Measurements from ENCODE around the gene MACROD2.
"Not testable (repeated sequence)": the region's sequence is repeated elsewhere in the genome, so short reads cannot be mapped to it uniquely, and the experiment has no call there.

Gene MACROD2

DNA sequence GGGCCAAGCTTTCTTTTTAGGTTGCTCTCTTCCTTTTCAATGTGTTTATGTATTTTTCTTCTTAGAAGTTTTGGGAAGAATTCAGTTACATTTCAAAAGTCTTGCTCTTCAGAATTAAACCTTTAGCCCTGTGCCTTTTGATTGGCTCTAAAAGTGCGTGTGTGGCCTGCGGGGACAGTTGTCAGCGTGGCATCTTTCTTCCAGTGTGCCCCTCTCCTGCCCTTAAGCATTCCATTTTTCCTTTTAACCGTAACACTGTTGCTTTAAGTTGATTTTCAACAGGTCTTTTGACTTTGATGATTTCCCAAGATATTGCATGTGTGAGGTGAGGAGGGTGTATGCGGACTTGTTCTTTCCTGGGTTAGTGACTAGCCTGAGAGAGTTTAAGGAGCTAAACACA, 1341.2 kb downstream of the MACROD2 start:
- DNase-seq = no peak

DNA sequence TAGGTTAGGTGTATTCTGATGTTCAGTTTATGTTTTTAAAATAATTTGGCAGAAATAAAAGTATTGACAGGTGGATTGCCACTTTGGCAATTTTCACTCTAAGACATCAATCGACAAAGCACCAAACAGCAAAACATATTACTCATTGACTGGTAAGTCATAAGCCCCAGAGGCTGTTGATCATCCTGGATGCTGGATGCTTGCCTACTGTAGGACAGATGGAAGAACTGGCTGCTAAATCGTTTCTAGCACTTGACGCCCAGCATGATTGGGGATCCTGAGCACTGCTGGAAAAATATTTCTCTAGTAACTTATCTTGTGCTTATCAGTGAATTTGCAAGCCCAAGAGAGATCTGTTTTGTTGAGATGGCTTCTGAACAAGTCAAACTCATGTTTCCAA, 1343.9 kb downstream of the MACROD2 start:
- no peak for DNase-seq

DNA sequence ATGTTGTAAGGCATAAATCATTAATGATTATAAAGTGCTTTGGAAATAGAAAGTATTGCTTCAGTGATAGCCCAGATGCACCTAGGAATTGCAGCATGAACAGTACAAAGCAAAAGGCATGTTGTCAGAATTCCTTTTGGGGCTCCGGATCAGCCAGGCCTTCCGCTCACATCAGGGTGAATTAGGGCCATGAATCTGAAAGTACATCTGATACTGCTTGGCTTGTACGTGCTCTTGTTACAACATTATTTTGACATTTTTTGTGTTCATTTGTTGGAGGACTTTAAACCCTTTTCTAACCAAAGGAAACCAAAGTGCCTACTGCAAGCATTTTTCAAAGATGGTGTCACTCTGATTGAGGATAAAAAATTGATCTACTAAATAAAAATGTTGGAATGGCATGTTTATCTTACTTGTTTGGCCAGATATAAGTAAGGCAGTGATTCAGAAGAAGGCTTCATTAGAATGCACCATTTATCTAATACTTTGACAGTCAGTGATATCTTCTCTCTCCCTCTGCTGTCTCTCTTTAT, 1347.7 kb downstream of the MACROD2 start:
- DNase-seq = no peak

DNA sequence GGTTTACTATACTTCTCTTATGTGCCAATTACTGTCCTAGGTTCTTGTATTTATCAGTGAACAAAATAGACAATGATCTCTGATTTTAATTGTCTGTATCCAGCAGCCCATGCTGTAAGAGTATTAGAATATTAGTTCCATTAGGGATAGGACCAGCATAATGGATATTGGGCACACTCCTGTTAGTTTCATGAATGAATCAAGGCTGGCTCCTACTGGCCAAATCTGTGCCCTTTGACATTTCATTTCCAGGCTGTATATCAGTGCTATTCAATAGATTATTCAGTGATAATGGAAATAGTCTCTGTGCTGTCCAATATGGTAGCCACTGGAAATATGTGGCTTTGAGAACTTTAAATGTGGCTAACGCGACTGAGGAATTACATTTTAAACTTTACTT, 1350.0 kb downstream of the MACROD2 start:
- peak in 2 of 3 donors; percentile 0 to 14 for DNase-seq

DNA sequence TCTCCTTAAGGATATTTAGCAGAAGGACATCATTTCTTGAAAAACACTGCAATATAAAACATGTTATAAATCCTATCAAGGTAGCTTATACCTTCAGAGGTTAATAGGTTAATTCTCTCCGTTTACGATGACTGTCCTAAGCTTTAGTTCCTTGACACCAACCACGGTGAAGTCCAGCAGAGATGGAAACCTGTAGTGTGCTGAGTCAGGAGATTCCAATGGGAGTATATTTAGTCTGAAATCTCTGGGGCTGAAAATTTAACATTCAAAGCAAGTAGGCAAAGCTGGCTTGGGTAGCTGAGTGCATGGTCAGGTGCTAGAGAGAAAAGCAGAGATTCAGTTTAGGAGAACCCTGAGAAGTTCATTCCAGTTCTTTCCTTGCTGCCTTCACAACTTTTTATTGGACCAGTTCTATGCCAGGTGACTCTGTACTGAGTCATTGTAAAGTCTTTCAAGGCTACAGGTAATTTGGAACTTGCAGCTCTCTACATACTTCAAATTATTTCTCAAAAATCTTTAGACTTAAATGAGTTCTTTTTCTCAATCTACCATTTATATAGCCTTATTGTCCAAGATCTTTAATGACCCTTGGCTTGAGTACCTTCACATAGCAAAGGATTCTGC, 1351.5 kb downstream of the MACROD2 start:
- DNase-seq = no peak

DNA sequence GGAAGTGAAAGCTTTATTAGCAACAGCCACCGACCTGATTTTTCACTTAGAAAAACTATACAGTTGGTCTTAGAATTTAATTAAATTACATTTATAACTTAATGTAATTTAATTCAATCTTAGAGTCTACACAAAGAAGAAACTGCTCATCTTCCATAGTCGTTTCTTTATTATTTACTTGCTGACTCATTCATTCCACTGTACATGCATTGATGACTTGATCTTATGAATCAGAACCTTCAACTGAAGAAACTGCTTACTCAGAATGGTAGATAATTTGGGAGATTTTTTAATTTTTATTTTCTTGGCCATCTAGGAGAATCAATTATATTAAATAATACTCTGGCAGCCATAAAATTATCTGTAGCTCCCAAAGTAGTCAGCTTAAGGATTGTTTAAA, 1363.7 kb downstream of the MACROD2 start:
- DNase-seq = no peak

DNA sequence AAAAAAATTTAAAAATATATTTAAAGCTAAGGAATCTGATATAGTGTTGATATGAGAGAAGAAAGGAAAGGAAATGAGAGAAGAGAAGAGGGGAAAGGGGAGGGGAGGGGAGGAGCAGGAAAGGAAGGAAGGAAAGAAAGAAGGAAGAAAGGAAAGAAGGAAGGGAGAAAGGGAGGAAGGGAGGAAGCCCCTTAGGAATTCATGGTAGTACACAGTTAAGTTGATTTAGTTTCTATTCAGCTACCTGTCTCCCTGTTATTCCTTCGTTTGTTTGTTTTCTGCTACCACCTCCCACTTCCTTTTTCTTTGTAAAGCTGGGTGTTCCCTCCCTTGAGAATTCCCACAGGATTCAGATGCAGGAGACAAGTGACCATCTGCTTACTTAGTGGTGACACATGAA, 1367.5 kb downstream of the MACROD2 start:
- no peak for DNase-seq

DNA sequence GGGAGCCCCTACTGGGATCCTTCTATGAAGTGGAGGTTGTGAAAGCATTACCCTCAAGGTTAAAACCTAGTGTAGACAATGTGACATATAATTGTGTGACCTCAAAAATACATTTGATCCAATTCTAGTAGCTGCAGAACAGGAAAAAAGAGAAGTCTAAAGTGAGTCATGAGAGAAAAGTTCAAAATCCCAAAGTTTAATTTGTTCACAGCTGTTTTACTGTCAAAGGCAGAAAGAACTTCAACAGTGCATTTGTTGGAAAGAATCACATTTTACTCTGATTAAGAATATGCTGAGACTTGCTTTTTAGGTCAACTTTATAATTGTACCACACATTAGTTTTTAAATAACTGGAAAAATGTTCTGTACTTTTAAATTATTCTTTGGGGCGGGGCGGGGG, 1369.5 kb downstream of the MACROD2 start:
- DNase-seq = no peak

DNA sequence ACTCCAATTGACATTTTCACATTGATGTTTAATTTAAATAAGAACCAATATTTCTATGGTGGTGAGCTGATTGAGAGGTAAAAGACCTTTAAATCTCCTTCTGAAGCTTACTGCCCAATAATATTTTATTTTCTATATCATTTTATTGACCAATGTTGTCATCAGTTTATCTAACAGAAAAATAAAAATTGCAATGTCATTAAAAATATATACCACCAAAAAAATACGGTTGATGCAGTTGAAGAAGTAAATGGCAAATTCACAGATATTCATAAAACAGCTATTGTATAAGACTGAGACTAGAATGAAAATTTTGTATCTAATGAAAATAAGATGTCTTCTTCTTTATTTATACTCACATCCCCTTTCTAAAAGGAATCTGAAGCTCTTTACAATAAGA, 1375.1 kb downstream of the MACROD2 start:
- DNase-seq = no peak

DNA sequence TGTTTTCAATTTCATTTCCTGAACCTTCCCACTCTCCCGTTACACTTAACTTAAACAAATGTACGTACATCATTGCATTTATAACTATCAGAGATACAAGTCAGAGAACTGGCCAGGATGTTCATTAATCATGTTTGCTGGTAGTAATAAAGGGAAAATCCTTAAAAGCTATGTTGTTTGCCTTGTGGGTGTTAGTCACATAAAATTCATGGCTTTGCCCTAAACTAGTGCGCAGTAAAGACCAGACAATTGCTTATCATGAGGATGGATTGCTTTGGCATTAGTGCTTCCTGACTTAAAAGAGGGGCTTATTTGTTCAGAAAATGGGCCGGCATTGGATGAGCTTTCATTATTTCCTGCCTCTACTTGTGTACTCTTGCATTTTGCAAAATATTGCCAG, 1379.4 kb downstream of the MACROD2 start:
- DNase-seq = no peak

DNA sequence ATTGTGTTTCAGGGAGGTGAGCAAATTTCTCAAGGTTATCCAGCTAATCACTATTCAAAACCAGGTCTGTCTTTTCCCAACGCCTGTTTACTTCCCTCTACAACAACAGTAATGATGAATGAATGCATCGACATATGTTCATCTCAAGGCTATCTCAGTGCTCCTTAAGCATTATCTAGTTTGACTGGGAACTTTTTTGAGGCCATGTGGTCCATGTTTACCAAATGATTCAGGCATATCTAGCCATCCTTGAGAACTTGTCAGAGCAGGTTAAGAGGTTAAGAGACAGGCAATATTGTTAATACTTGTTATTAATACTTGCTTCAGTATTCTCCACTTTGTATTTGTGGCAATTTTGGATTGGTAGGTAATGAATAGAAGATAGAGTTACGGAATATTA, 1380.5 kb downstream of the MACROD2 start:
- DNase-seq = no peak

DNA sequence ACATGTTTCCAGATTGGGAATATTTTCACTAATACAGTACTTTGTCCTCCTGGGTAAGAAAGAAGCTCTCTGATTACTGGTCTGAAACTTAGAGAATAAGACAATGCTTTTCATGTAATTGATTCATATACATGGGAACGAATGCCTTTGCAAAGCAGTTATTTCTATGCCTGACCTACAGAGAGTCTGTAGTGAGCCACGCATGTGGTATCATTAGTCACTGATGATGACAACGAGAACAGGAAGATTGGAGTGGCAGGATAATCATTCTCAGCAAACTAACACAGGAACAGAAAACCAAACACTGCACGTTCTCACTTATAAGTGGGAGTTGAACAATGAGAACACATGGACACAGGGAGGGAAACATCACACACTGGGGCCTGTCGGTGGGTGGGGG, 1382.3 kb downstream of the MACROD2 start:
- not testable (repeated sequence) for DNase-seq

DNA sequence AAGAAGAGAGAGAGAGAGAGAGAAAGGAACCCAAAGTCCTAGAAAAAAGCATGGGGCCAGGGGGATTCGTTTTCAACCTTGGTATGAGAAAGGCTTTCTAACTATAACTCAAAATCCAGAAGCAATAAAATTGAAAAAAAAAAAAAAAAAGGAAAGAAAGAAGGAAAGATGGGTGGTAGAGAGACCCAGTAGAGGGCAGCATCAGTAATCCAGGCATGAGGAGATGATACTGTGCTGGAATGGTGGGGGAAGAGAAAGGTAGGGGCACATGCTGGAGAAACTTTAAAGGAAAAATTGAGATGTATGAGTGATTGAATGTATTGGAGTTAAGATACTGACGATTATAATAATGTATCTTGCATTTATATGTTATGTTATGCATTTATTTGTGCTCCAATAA, 1382.8 kb downstream of the MACROD2 start:
- DNase-seq = no peak

DNA sequence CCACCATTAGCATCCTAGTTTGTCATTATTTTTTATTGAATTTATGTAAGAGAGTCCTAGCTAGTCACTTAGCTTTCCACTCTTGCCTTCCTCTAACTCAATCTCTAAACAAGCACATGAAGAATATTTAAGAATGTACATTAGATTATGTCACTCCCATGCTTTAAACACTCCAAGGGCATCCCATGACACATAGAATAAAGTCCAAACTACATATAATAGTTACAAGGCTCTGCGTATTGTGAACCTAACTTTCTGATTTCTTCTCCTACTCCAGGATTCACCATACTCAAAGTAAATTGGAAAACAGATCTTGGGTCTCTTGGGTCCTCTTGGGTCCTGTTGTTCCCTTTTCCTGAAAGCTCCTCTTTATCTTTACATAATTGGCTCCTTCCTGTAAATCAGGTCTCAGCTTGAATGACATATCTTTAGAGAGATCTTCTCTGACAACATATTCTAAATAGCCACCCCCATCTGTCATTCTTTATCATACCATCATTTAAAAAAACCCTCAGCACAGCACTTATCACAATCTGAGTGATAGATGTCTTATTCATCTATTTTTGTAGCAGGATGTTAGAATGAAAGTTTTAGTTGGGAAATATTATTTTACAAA, 1384.5 kb downstream of the MACROD2 start:
- no peak for DNase-seq

DNA sequence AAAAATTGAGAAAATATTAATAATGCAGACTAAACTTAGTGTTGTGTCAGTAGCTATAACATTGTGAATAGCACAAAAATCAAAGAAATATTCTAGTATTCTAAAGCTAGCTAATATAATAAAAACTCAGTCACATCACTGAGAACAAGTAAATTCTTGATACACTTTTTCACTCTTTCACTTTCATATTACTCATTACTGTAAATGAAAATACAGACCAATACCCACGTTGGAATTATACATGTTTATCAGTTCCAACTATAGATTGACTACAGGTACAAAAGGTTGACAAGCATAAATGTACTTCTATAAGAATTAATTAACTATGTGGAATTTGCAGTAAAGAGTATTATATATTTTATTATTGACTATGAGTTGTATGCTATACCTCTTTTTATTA, 1385.5 kb downstream of the MACROD2 start:
- DNase-seq = no peak

DNA sequence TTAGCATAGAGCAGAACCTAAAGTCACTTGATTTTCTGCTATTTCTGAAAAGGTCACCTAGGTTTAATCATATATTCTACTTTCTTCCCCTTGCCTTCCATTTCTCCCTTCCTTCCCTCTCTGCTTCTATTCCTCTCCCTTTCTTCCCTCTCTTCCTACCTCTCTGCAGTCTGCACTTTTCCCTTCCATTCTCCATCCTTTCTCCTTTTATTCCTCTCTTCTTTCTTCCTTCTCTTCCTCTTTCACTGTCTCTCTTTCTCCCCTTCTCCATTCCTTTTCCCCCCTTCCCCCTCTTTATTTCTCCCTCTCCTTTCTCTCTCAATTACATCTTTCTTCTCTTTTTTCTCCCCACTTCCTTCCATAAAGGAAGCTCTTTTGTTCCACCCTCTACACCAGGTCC, 1391.9 kb downstream of the MACROD2 start:
- DNase-seq = no peak

DNA sequence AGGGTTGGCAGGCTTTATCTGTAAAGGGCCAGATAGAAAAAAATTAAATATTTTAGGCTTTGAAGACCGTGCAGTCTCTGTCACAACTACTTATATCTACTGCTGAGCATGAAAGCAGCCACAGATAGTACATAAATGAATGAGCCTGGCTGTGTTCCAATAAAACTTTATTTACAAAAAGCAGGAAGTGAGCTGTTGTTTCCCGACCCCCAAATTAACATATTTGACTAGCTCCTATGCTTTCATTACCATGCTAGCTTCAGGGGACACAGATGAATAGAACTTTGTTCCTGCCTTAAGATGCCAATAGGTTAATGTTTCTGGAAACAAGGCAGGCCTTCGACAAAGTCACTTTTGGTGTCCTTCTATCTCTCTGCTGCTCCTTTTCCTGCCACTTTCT, 1400.1 kb downstream of the MACROD2 start:
- no peak for DNase-seq

DNA sequence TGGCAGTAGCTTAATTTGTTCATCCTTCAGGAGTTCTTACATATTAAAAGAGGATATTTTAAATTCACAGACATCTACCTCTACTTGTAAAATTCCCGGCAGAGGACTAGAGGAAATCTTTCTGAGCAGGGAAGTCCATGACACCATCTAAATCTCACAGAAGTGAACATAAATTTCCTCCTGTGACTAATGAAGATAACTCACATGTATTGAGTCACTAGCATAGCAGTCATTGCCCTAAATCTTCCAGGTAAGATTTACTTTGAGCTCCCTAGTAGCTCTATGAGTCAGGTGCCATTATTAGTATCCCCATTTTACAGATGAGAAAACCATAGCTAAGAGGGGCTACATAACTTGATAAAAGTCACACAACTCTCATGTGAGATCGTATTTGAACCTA, 1400.7 kb downstream of the MACROD2 start:
- DNase-seq = no peak

DNA sequence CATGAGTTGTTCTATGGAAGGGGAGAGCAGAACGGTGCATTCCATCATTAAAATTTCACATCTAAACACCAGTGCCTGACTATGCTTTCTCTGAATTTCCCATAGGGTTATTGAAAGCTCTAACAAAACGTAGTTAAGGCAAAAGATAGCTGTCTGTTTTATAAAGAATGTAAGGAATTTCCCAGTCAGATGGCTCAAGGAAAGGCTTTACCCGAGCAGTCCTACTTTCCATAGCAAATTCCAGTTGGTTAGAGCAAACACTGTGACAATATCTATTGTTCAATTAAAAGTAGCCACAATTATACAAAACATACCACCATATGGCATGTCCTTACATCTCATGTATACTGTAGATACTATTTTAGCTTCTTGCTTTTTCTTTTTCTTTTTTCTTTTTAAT, 1401.6 kb downstream of the MACROD2 start:
- no peak for DNase-seq

DNA sequence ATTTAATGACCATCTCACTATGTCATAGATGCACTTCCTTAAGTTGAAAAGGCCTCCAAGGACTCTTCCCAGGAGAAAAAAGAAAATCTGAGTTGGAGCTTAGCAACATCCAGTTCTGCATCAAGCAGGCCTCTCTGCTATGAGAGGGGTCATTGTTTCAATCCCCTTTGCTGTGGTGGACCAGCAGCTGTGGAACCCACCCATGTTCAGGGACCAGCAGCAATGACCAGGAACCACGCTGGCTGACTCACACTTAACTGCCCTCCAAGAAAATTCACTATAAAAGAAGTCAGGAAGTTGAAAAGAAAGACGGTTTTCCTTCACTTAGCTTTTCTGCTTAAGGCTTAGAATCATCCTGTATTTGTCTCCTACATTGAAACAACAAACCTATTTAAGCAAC, 1404.5 kb downstream of the MACROD2 start:
- DNase-seq = no peak

DNA sequence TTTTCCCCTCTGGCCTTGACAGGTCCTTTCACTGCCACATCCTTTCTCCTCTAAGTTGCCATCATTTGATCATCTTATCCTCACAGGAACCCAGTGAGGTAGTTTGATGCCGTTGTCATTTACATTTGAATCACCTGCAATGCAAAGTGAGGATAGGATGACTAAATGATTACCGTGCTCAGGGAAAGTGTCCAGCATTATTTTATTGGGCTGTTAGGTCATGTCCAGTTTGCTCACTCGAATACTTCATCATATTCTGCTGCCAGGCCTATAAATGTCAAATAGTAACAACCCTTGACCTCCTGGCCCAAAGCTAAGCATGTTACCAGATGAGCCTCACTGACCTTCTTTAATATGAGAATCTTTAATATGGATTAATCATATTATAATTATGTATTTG, 1410.8 kb downstream of the MACROD2 start:
- DNase-seq = no peak

DNA sequence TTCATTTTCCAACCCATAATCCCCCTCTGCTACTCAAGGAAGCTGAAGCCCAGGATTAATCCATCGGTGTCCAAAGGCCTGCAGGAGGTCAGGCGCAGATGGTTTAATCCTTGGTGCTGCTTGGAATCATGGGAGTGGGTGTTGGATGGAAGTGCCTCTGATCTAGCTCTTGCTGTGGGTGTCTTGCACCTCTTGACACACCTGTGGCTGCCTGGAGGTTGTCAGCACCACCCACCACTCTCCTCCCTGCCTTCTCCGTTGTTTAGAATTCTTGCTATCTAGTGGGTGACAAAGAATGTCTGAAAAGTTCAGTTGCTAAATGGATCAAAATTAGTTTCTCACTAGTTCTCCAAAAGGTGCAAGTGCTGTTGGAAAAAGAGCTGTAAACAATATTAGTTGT, 1416.5 kb downstream of the MACROD2 start:
- DNase-seq = no peak

DNA sequence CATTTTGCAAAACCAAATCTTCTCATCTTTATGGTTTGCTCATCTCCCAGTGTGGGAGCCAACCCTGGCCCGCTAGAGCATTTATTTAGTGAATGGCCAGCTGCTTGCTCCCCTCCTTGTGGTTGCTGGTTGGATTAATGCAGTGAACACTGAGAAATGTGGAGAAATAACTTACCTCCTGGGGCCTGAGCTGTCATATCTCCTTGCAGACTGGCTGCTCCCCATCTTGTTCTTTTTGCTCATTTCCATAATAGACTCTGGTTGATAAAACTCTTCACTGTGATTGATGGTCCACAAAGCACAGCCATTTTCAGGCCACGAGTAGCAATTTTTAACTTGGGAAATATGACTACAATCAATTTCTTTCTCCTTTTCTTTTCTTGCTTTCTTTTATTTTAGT, 1420.6 kb downstream of the MACROD2 start:
- DNase-seq = no peak

DNA sequence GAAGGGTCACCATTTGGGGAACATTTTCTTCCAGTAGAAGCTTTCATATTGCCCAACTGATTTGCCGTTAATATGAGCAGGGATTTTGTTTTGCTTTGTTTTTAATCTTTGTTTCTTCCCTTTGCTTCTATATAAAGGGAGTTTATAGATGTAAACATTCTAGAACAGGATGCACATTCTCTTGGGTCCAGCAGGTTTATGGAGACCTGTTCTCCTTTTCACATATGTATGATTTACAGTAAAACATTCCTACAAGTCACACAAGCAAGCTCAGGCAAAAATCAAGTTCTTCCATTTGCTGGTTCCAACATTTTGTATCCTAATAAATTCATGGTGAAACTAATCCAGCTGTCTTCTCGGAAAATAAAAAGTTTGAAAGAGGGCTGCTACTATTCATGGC, 1424.5 kb downstream of the MACROD2 start:
- DNase-seq = no peak

DNA sequence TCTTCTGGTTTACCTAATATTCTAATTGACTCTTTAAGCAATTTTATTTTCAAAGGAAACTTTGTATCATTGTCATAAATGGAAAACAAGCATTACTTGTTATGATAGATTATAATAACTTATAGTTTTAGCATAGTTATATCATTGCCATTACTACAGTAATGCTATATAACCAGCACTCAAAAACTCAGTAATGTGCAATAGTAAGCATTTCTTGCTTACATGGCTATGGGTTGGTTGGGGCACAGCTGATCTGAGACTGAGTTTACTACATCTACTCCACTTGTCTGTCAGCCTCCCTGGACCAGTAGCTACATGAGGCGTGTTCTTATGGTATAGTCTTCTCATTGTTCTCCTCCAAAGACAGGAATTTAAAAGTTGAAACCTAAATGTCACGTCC, 1427.7 kb downstream of the MACROD2 start:
- no peak for DNase-seq

Measured in suppressor macrophage treated with lipopolysaccharide for 1 hour (primary cell).